Liver (tissue), 9 donors: Measurements from ENCODE around the gene CEL. TPM values are rescaled to one million over a fixed set of nuclear protein-coding genes. Genes with fewer than 3 reads are reported as not detected.

ENCODE experiments used
- DNase-seq: peaks from one replicate; pipeline ENCODE4 v3.0.0-alpha.2; 2017; ENCODE audit warnings: low spot score
- H3K27ac ChIP-seq, 2 donors: one replicate each; pipeline ENCODE4 v1.7.0; 2013; ENCODE audit warnings: inconsistent platforms in 2 of 2, low read length in 2 of 2, control low read depth in 1 of 2, low read depth in 1 of 2, mild to moderate bottlenecking in 1 of 2
- H3K27me3 ChIP-seq, 4 donors: one replicate each; pipeline versions ENCODE4 v1.6.1 to v1.7.0; 2013; ENCODE audit warnings: low read length in 3 of 4, inconsistent platforms in 1 of 4, mild to moderate bottlenecking in 1 of 4, moderate library complexity in 1 of 4; ENCODE audit not compliant: control insufficient read depth in 4 of 4, insufficient read depth in 4 of 4
- H3K36me3 ChIP-seq, 4 donors: one replicate each; pipeline versions ENCODE4 v1.6.1 to v1.7.0; 2013; ENCODE audit warnings: low read length in 3 of 4, mild to moderate bottlenecking in 3 of 4, low read depth in 1 of 4, moderate library complexity in 1 of 4; ENCODE audit not compliant: control insufficient read depth in 4 of 4, insufficient read depth in 3 of 4
- H3K4me1 ChIP-seq, 4 donors: one replicate each; pipeline versions ENCODE4 v1.6.1 to v1.7.0; 2013; ENCODE audit warnings: low read length in 3 of 4, mild to moderate bottlenecking in 3 of 4, moderate library complexity in 1 of 4; ENCODE audit not compliant: control insufficient read depth in 4 of 4, insufficient read depth in 4 of 4
- H3K4me3 ChIP-seq, 3 donors: one replicate each; pipeline versions ENCODE4 v1.6.1 to v1.7.0; 2013; ENCODE audit warnings: low read length in 3 of 3, control low read depth in 1 of 3, low read depth in 1 of 3, mild to moderate bottlenecking in 1 of 3
- H3K9ac ChIP-seq, 2 donors: one replicate each; pipeline ENCODE4 v1.7.0; 2013; ENCODE audit warnings: low read length in 2 of 2, mild to moderate bottlenecking in 2 of 2, moderate library complexity in 2 of 2, control low read depth in 1 of 2, low read depth in 1 of 2
- H3K9me3 ChIP-seq, 4 donors: one replicate each; pipeline versions ENCODE4 v1.6.1 to v1.7.0; 2013; ENCODE audit warnings: low read length in 3 of 4; ENCODE audit not compliant: control insufficient read depth in 4 of 4
- ATF3 ChIP-seq: IDR thresholded peaks from 2 replicates; pipeline ENCODE4 v1.6.1; 2016; ENCODE audit warnings: antibody characterized with exemption
- GABPA ChIP-seq, 2 donors: IDR thresholded peaks in 1 of 2; conservative IDR thresholded peaks in 1 of 2; 2 replicates each; pipeline ENCODE4 v1.6.1; 2016; ENCODE audit warnings: antibody characterized with exemption in 2 of 2, mild to moderate bottlenecking in 1 of 2, moderate library complexity in 1 of 2
- HNF4A ChIP-seq, 2 donors: conservative IDR thresholded peaks; 2 replicates each; pipeline ENCODE4 v1.6.1; 2016; ENCODE audit warnings: antibody characterized with exemption in 2 of 2, mild to moderate bottlenecking in 2 of 2
- HNF4G ChIP-seq: IDR thresholded peaks from 2 replicates; pipeline ENCODE4 v1.6.1; 2016; ENCODE audit warnings: antibody characterized with exemption
- JUND ChIP-seq, 2 donors: IDR thresholded peaks; 2 replicates each; pipeline ENCODE4 v1.6.1; 2016; ENCODE audit warnings: antibody characterized with exemption in 2 of 2
- MAX ChIP-seq: IDR thresholded peaks from 2 replicates; pipeline ENCODE4 v1.6.1; 2016; ENCODE audit warnings: antibody characterized with exemption
- RAD21 ChIP-seq, 2 donors: IDR thresholded peaks; 2 replicates each; pipeline ENCODE4 v1.6.1; 2016; ENCODE audit warnings: antibody characterized with exemption in 2 of 2, mild to moderate bottlenecking in 2 of 2
- RXRA ChIP-seq, 2 donors: IDR thresholded peaks; 2 replicates each; pipeline ENCODE4 v1.6.1; 2017 to 2018; ENCODE audit warnings: antibody characterized with exemption in 2 of 2, mild to moderate bottlenecking in 1 of 2
- SP1 ChIP-seq: IDR thresholded peaks from 2 replicates; pipeline ENCODE4 v1.6.1; 2018; ENCODE audit warnings: antibody characterized with exemption, mild to moderate bottlenecking
- ZBTB33 ChIP-seq: IDR thresholded peaks from 2 replicates; pipeline ENCODE4 v1.6.1; 2016; ENCODE audit warnings: antibody characterized with exemption
- WGBS: extraction: QIAGEN DNeasy Blood & Tissue Kit; methylation state at CpG from one replicate; pipeline ENCODE4 v1.1.7; 2013; 5-methylcytosine and 5-hydroxymethylcytosine counted together
- polyA plus RNA-seq, 2 donors: library from polyadenylated mRNA; stranded (reverse) in 1 of 2; unstranded in 1 of 2; fragments of 200-250 nt in 1 of 2; fragments of >200 nt in 1 of 2; fragmentation: Nextera tagmentation in 1 of 2; extraction: Ambion mirVana in 1 of 2; gene quantifications; one replicate each; pipeline versions ENCODE4 v1.2.1 to v1.2.3, GENCODE V29; 2013 to 2015
- total RNA-seq, 2 donors: library from RNA; depleted of rRNA; stranded (reverse); fragments of >200 nt; gene quantifications; one replicate each; pipeline ENCODE4 v1.2.3, GENCODE V29; 2014
- donor health status: healthy.
- donor health status: healthy.
- donor health status: healthy.
- donor health status: healthy.
- donor health status: healthy.

CEL gene
- total and polyA plus RNA-seq, 4 donors = 0.08 to 0.25 (median 0.09) TPM; not detected in 1

- no peak for TF ChIP-seq JUND (IDR thresholded peaks at IDR 0.05)
- no peak for TF ChIP-seq ZBTB33
- TF ChIP-seq SP1 = no peak
- TF ChIP-seq MAX = no peak
- no peak for TF ChIP-seq HNF4A (conservative IDR thresholded peaks at IDR 0.05)
- no peak for TF ChIP-seq RAD21 (IDR thresholded peaks at IDR 0.05)
- no peak for TF ChIP-seq ATF3
- WGBS = 90% methylated on average over 14 of the region's 14 CpGs
- H3K9me3 ChIP-seq = no peaks in the 10 kb centered on the region
- no peaks in the 10 kb centered on the region for H3K27me3 ChIP-seq
- H3K27ac ChIP-seq = no peak overlapping the region
- no peak overlapping the region for H3K4me3 ChIP-seq
- DNase-seq = no peak
- H3K4me1 ChIP-seq = no peaks in the 10 kb centered on the region
- no peak overlapping the region for H3K9ac ChIP-seq
- no peaks in the 10 kb centered on the region for H3K36me3 ChIP-seq
Measured at GRCh38 chr9:133063500-133064231, 1.9 kb downstream of the CEL start.

- H3K27me3 ChIP-seq = no peaks in the 10 kb centered on the region
- 97% methylated on average over 30 of the region's 30 CpGs for WGBS
- no peak overlapping the region for H3K9ac ChIP-seq
- no peaks in the 10 kb centered on the region for H3K36me3 ChIP-seq
- H3K27ac ChIP-seq = no peak overlapping the region
- TF ChIP-seq RXRA (IDR thresholded peaks at IDR 0.05) = no peak
- no peak for TF ChIP-seq HNF4A (conservative IDR thresholded peaks at IDR 0.05)
- no peaks in the 10 kb centered on the region for H3K9me3 ChIP-seq
- no peaks in the 10 kb centered on the region for H3K4me1 ChIP-seq
- no peak for DNase-seq
- no peak overlapping the region for H3K4me3 ChIP-seq
Measured at GRCh38 chr9:133064241-133065069, 2.7 kb downstream of the CEL start.

GRCh38 chr9:133065070-133065388 lies 3.2 kb downstream of the CEL start:
- no peaks in the 10 kb centered on the region for H3K4me1 ChIP-seq
- H3K27me3 ChIP-seq = no peaks in the 10 kb centered on the region
- H3K9ac ChIP-seq = no peak overlapping the region
- no peak overlapping the region for H3K4me3 ChIP-seq
- no peaks in the 10 kb centered on the region for H3K36me3 ChIP-seq
- WGBS = 97% methylated on average over 17 of the region's 17 CpGs
- H3K9me3 ChIP-seq = no peaks in the 10 kb centered on the region
- no peak for DNase-seq
- H3K27ac ChIP-seq = no peak overlapping the region
- no peak for TF ChIP-seq MAX
- TF ChIP-seq HNF4G = no peak
- no peak for TF ChIP-seq GABPA (IDR thresholded peaks at IDR 0.05 in 1 of 2, conservative IDR thresholded peaks at IDR 0.05 in 1 of 2)
- TF ChIP-seq RAD21 (IDR thresholded peaks at IDR 0.05) = no peak
